Skeletal muscle tissue (tissue), 4 donors: Measurements from ENCODE around the gene FRMD4A. TPM values are rescaled to one million over a fixed set of nuclear protein-coding genes. Genes with fewer than 3 reads are reported as not detected.

Experiments
- H3K27ac ChIP-seq: one replicate; pipeline ENCODE4 v1.7.0; 2013; ENCODE audit warnings: mild to moderate bottlenecking, low read depth, low read length, inconsistent platforms
- H3K27me3 ChIP-seq, 3 donors: one replicate each; pipeline ENCODE4 v1.7.0; 2013; ENCODE audit warnings: low read length in 3 of 3; ENCODE audit not compliant: control insufficient read depth in 3 of 3, insufficient read depth in 3 of 3
- H3K36me3 ChIP-seq, 3 donors: one replicate each; pipeline ENCODE4 v1.7.0; 2013; ENCODE audit warnings: low read length in 3 of 3; ENCODE audit not compliant: control insufficient read depth in 3 of 3, insufficient read depth in 3 of 3
- H3K4me1 ChIP-seq, 3 donors: one replicate each; pipeline ENCODE4 v1.7.0; 2013; ENCODE audit warnings: low read length in 3 of 3, mild to moderate bottlenecking in 3 of 3; ENCODE audit not compliant: control insufficient read depth in 3 of 3, insufficient read depth in 3 of 3
- H3K4me3 ChIP-seq, 3 donors: one replicate each; pipeline ENCODE4 v1.7.0; 2013; ENCODE audit warnings: low read length in 3 of 3
- H3K9ac ChIP-seq, 3 donors: one replicate each; pipeline ENCODE4 v1.7.0; 2013; ENCODE audit warnings: low read length in 3 of 3, mild to moderate bottlenecking in 3 of 3, moderate library complexity in 2 of 3, low read depth in 1 of 3
- H3K9me3 ChIP-seq, 3 donors: one replicate each; pipeline ENCODE4 v1.7.0; 2013; ENCODE audit warnings: low read length in 3 of 3; ENCODE audit not compliant: control insufficient read depth in 3 of 3
- total RNA-seq: library from RNA; depleted of rRNA; stranded (reverse); fragments of >200 nt; gene quantifications from one replicate; pipeline ENCODE4 v1.2.3, GENCODE V29; 2014
- donor health status: Osteomylitis.

Gene FRMD4A
- total RNA-seq, 1 donor from 2014 or later = 19.3 TPM

DNA sequence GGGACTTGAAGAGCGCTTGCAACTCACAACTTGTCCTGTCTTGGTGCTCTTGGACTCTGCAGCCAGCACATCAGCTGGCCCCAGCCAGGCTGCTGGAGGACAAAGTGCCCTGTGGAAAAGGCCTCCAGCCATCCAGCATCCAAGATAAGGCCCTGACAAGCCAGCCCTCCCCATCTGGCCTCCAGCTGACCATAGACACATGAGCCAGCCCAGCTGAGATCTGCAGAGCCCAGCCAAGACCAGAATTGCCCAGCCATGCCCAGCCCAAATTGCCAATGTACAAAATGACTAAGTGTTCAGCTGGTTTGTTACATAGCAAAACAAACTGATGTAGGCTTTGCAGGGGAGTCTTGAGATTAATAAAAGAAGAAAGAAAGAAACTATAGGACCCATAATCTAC is 36.0 kb upstream of the FRMD4A start:
- no peak overlapping the region for H3K9ac ChIP-seq
- H3K36me3 ChIP-seq = no peaks in the 10 kb centered on the region
- H3K27ac ChIP-seq = no peak overlapping the region
- peaks cover 0 to 14% (median 0%) of the 10 kb centered on the region in 3 donors for H3K27me3 ChIP-seq
- no peaks in the 10 kb centered on the region for H3K4me1 ChIP-seq
- no peak overlapping the region for H3K4me3 ChIP-seq
- H3K9me3 ChIP-seq = no peaks in the 10 kb centered on the region

DNA sequence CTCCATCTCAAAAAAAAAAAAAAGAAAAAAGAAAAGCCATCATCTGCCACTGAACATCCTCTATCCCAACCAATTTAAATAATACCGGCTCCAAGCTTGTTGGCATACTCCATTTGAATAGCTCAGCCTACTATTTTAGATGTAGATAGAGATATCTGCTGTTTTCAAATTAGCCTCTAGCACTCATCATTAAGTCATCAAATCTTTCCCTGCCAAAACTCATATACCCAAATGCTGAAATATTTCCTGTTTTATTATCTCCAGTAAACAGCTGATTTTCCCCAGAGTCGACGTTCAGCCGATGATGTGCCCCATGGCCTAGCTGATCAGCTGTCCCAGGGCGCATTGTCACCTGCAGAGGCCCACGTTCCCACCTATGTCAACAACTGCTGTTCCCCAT is 34.5 kb upstream of the FRMD4A start:
- Histone ChIP-seq H3K4me1 (no peaks in the 10 kb centered on the region), H3K27ac (no peak overlapping the region), H3K9me3 (no peaks in the 10 kb centered on the region), H3K27me3 (peaks cover 0 to 12% (median 0%) of the 10 kb centered on the region in 3 donors), H3K4me3 (no peak overlapping the region), H3K36me3 (no peaks in the 10 kb centered on the region), H3K9ac (no peak overlapping the region)

DNA sequence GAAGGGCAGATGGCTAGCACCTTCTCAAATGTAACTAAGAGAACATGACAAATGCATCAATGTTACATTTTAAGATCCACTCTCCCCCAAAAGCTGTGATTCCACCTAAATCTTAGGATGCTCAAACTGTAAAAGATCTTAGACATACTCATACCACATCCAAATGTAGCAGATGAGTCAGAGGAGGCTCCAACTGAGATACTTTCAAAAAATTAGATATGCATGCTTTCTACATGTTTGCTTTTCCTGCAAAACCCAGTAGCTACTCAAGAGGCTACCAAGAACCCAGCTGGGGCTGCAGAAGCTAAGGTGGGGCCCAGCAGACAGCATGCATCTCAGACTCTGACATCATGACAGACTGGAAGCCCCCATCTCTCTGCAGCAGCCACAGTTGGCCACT is 31.4 kb upstream of the FRMD4A start:
- Histone ChIP-seq H3K36me3 (no peaks in the 10 kb centered on the region), H3K27me3 (peaks cover 0 to 13% (median 0%) of the 10 kb centered on the region in 3 donors), H3K4me1 (no peaks in the 10 kb centered on the region), H3K4me3 (no peak overlapping the region), H3K9ac (no peak overlapping the region), H3K27ac (no peak overlapping the region), H3K9me3 (no peaks in the 10 kb centered on the region)

DNA sequence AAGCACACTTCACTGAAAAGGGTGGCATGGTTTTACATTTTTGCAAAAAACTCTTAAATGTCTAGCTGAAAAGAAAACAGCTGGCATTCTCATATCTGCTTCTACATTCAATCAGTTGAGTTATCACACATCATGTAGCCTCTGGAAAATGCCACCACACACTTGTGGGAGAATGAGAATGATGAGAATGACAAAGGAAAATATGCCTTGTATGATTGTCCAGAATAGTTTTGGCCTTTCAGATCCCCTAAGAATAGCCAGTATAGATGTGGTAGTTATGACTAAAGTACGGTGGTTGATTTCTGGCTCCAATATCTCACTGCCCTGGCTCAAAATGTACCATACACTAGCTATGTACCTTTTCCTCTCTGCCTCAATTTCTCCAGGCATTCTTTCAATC is 30.2 kb upstream of the FRMD4A start:
- Histone ChIP-seq H3K4me3 (no peak overlapping the region), H3K27me3 (peaks cover 0 to 11% (median 0%) of the 10 kb centered on the region in 3 donors), H3K4me1 (no peaks in the 10 kb centered on the region), H3K36me3 (no peaks in the 10 kb centered on the region), H3K9ac (no peak overlapping the region), H3K27ac (no peak overlapping the region), H3K9me3 (no peaks in the 10 kb centered on the region)

DNA sequence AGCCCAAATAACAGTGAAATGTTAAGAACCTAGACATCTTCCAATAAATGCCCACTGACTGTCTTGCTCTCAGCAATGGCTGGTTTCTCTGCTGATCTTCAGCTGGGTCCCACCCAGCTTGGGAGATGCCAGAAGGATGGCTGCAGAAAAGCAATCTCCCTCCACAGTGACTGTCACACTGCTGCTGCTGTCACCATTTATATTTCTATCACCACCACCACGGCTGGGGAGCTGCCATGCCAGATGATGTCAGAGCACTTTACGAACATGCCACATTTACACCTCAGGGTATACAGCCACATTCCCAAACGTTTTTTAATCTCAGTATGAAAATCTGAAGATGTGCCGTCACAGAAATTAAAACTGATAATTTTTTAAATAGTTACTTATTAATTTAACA is 29.8 kb upstream of the FRMD4A start:
- no peaks in the 10 kb centered on the region for H3K9me3 ChIP-seq
- no peak overlapping the region for H3K9ac ChIP-seq
- H3K4me3 ChIP-seq = no peak overlapping the region

DNA sequence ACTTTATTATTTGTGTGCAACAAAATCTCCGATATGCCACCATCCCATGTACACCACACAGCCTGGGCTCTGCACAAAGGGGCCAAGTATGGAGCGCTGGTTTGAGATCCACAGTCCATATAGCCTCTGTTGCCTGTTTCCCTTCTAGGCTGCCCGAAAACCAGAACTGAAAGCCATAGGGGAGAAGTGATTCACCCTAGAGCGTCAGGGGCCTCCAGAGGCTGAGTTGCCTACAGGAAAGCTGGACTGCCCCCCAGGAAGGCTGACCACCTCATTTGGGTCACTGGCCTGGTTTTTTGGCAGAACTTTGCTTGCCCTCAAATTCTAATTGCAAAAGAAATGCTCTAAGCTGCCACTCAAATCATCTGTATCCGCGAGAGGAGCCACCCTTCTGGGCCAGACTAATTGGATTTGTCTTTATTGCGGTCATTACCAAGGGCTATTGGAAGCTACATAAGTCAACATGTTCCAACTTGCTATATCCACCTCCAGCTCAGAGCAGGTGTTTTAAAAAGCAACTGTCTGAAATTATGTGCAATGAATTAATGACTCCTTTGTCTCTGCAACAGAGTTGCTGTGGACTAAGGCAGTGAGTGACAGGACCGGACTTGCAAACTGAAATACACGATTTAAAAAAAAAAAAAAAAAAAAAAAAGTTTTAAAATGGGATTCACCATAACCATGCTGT is 28.3 kb upstream of the FRMD4A start:
- H3K27me3 ChIP-seq = peaks cover 0 to 13% (median 2%) of the 10 kb centered on the region in 3 donors
- H3K36me3 ChIP-seq = no peaks in the 10 kb centered on the region
- no peak overlapping the region for H3K9ac ChIP-seq
- H3K9me3 ChIP-seq = no peaks in the 10 kb centered on the region
- H3K27ac ChIP-seq = no peak overlapping the region
- H3K4me1 ChIP-seq = no peaks in the 10 kb centered on the region
- no peak overlapping the region for H3K4me3 ChIP-seq

More for the DNA sequence above, 29.8 kb upstream of the FRMD4A start:
- Histone ChIP-seq H3K4me1 (no peaks in the 10 kb centered on the region), H3K36me3 (no peaks in the 10 kb centered on the region), H3K27ac (no peak overlapping the region), H3K27me3 (peaks cover 0 to 13% (median 2%) of the 10 kb centered on the region in 3 donors)

DNA sequence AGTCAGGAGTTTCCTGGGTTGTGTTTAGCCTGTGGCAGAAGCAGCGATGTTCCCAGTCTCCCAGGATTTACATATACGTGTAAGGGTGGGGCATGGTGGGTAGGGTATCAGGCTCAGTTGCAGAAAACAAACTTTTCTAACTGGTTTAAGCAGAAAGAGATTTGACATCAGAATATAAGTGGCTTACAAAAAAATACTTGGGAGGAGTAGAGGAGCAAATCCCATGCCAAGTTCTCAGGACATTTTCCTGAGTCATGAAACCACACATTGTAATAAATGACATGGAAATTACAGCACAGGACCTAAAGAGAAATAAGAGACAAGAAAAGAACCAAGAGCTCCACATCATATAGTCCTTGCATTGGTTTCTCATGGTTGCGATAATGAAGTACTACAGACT is 26.2 kb upstream of the FRMD4A start:
- Histone ChIP-seq H3K4me1 (no peaks in the 10 kb centered on the region), H3K36me3 (no peaks in the 10 kb centered on the region), H3K9ac (no peak overlapping the region), H3K27me3 (peaks cover 0 to 7% (median 2%) of the 10 kb centered on the region in 3 donors), H3K4me3 (no peak overlapping the region), H3K27ac (no peak overlapping the region), H3K9me3 (no peaks in the 10 kb centered on the region)

DNA sequence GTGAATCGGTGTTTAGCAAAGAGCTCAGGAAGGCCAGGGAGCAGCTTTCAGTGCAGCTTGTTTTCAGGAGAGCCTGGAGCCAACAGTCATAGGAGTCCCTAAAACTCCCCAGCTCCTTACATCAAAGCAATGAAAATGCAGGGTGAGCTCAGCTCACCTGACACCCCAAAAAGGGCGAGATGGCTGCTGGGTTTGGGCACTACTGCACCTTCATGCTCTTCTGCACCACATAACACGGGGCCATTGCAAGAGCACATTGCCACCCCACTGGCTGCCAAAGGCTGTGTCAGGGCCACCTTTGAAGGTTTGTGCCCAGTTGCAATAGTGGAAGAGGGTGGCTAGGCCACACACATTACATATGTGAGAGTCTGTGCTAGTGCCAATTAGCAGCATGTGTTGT is 25.0 kb upstream of the FRMD4A start:
- Histone ChIP-seq H3K4me1 (no peaks in the 10 kb centered on the region), H3K36me3 (no peaks in the 10 kb centered on the region), H3K4me3 (no peak overlapping the region), H3K27me3 (peaks cover 0 to 7% (median 2%) of the 10 kb centered on the region in 3 donors), H3K9me3 (peaks cover 0 to 2% (median 0%) of the 10 kb centered on the region in 3 donors), H3K9ac (no peak overlapping the region), H3K27ac (no peak overlapping the region)

DNA sequence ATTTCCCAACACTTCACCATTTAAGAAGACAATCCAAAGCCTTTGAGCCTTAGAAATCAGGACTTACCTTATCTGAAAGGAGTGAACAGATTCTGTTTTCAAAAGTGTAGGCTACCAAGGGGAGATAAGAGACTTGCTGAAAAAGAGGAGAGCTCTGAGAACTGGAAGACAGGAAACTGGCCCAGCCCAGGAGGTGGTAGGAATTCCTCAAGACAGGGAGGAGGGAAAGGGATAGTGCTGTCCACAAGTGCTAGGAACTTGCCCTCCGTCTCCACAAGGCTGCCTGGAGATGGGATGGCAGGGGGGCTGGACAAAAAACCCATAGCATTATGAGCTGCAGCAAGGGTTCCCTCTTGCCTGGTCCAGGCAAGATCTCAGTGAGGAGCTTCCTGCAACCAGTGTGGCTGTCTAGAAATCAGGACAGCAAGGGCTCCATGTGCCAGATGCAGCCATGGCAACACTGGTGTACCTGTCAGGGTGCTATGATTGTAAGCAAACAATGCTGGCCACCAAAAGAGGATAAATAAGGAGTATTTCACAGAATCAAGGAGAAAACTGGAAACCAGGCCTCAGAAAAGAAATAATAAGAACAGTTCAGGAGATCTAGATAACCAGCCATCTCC is 22.7 kb upstream of the FRMD4A start:
- H3K9ac ChIP-seq = no peak overlapping the region

DNA sequence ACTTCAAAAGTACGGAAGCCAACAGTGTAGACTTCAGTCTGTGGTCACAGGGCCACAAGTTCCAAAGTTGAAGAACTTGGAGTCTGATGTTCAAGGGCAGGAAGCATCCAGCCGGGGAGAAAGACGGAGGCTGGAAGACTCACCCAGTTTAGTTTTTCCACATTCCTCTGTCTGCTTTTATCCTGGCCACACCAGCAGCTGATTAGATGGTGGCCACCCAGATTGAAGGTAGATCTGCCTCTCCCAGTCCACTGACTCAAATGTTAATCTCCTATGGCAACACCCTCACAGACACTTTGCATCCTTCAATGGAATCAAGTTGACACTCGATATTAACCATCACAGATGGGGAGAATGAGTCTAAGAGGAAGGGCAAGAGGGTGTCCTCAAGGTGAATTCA is 19.3 kb upstream of the FRMD4A start:
- H3K36me3 ChIP-seq = no peaks in the 10 kb centered on the region
- no peak overlapping the region for H3K4me3 ChIP-seq
- no peak overlapping the region for H3K27ac ChIP-seq
- H3K9ac ChIP-seq = no peak overlapping the region
- H3K27me3 ChIP-seq = no peaks in the 10 kb centered on the region
- H3K9me3 ChIP-seq = peaks cover 0 to 2% (median 0%) of the 10 kb centered on the region in 3 donors
- no peaks in the 10 kb centered on the region for H3K4me1 ChIP-seq

More for the DNA sequence above, 22.7 kb upstream of the FRMD4A start:
- Histone ChIP-seq H3K27me3 (peaks cover 0 to 3% (median 2%) of the 10 kb centered on the region in 3 donors), H3K4me3 (no peak overlapping the region), H3K9me3 (peaks cover 0 to 2% (median 0%) of the 10 kb centered on the region in 3 donors), H3K4me1 (no peaks in the 10 kb centered on the region), H3K27ac (no peak overlapping the region), H3K36me3 (no peaks in the 10 kb centered on the region)
